H1 (cell line): ENCODE measurements around the gene PPP1R1A. TPM values are rescaled to one million over a fixed set of nuclear protein-coding genes. Genes with fewer than 3 reads are reported as not detected.

Source experiments
- CTCF ChIA-PET: fragments of 300-600 bp; sonication (Branson Sonifier 250); formaldehyde crosslinking; loops from one replicate; lab custom pipeline; 2021; ENCODE audit not compliant: partially characterized antibody; lab: Charles Lee
- POLR2A ChIA-PET: fragments of 300-600 bp; sonication (Branson Sonifier 250); formaldehyde crosslinking; loops from one replicate; lab custom pipeline; 2021; ENCODE audit warnings: inconsistent platforms; ENCODE audit not compliant: partially characterized antibody; lab: Charles Lee
- DNase-seq, 2 experiments: peaks; one replicate each; pipeline versions ENCODE4 v3.0.0 to v3.0.0-alpha.2; 2010 to 2022; ENCODE audit warnings: low spot score in 2 of 2, low read depth in 1 of 2, mixed read lengths in 1 of 2
- FAIRE-seq: peaks from 2 replicates; lab custom pipeline; 2011; peaks lifted over from hg19 to GRCh38; lab: Jason Lieb, UNC
- H2AFZ ChIP-seq: 2 replicates; pipeline ENCODE4 v1.8.1; 2012; ENCODE audit warnings: low read length, inconsistent platforms
- H2AK5ac ChIP-seq: 2 replicates; pipeline ENCODE4 v1.6.1; 2013; ENCODE audit warnings: low read depth, low read length
- H2BK120ac ChIP-seq: replicated peaks from 2 replicates; pipeline ENCODE3; 2013; ENCODE audit warnings: low read depth, low read length, inconsistent platforms
- H2BK12ac ChIP-seq: 2 replicates; pipeline ENCODE4 v1.6.1; 2013; ENCODE audit warnings: low read depth, low read length
- H2BK15ac ChIP-seq: 2 replicates; pipeline ENCODE4 v1.6.1; 2013; ENCODE audit warnings: low read length
- H2BK20ac ChIP-seq: 2 replicates; pipeline ENCODE4 v1.6.1; 2013; ENCODE audit warnings: low read length
- H2BK5ac ChIP-seq: 2 replicates; pipeline ENCODE4 v1.6.1; 2013; ENCODE audit warnings: low read depth, low read length
- H3K14ac ChIP-seq: 2 replicates; pipeline ENCODE4 v1.6.1; 2013; ENCODE audit warnings: inconsistent platforms; ENCODE audit not compliant: insufficient read length
- H3K18ac ChIP-seq: 2 replicates; pipeline ENCODE4 v1.6.1; 2013; ENCODE audit warnings: low read length; ENCODE audit errors: extremely low read depth
- H3K23ac ChIP-seq: 2 replicates; pipeline ENCODE4 v1.6.1; 2013; ENCODE audit warnings: inconsistent platforms; ENCODE audit not compliant: insufficient read length
- H3K23me2 ChIP-seq: 2 replicates; pipeline ENCODE4 v1.6.1; 2013; ENCODE audit warnings: low read depth, low read length
- H3K27ac ChIP-seq: 2 replicates; pipeline ENCODE4 v1.6.1; 2011; ENCODE audit warnings: low read depth, low read length, inconsistent platforms
- H3K27me3 ChIP-seq, 4 experiments: replicated peaks in 1 of 4; 1 replicate in 1 of 4; 2 replicates in 3 of 4; pipeline versions ENCODE4 v1.6.1 to v1.8.1; 2011 to 2013; ENCODE audit warnings: low read length in 3 of 4, mild to moderate bottlenecking in 3 of 4, inconsistent platforms in 2 of 4, mixed read lengths in 2 of 4, moderate library complexity in 1 of 4; ENCODE audit not compliant: control insufficient read depth in 3 of 4, insufficient read depth in 3 of 4; ENCODE audit errors: extremely low read depth in 1 of 4
- H3K36me3 ChIP-seq, 4 experiments: 2 replicates each; pipeline versions ENCODE4 v1.6.1 to v1.8.1; 2011 to 2013; ENCODE audit warnings: mild to moderate bottlenecking in 4 of 4, low read length in 3 of 4, moderate library complexity in 2 of 4, control low read depth in 1 of 4, inconsistent platforms in 1 of 4; ENCODE audit not compliant: insufficient read depth in 4 of 4, control insufficient read depth in 2 of 4
- H3K4ac ChIP-seq: replicated peaks from 2 replicates; pipeline ENCODE3; 2013; ENCODE audit warnings: low read length, low read depth, mixed read lengths, inconsistent platforms; ENCODE audit not compliant: insufficient read length
- H3K4me1 ChIP-seq, 4 experiments: replicated peaks in 1 of 4; 1 replicate in 1 of 4; 2 replicates in 3 of 4; pipeline versions ENCODE4 v1.6.1 to v1.8.1; 2011 to 2013; ENCODE audit warnings: low read length in 3 of 4, inconsistent platforms in 2 of 4, mixed read lengths in 1 of 4; ENCODE audit not compliant: insufficient read depth in 4 of 4, control insufficient read depth in 3 of 4
- H3K4me2 ChIP-seq, 2 experiments: 2 replicates each; pipeline versions ENCODE4 v1.6.1 to v1.8.1; 2011 to 2013; ENCODE audit warnings: low read depth in 2 of 2, low read length in 2 of 2, control low read depth in 1 of 2, inconsistent platforms in 1 of 2, mild to moderate bottlenecking in 1 of 2; ENCODE audit not compliant: insufficient read depth in 1 of 2
- H3K4me3 ChIP-seq, 4 experiments: fragments of 200-600, 300-600 bp in 1 of 4; sonication (generic), shearing (Covaris generic), sonication (Bioruptor Twin) in 1 of 4; 2 replicates each; pipeline versions ENCODE4 v1.5.1 to v1.8.1; 2011 to 2016; ENCODE audit warnings: low read length in 4 of 4, low read depth in 3 of 4, control low read depth in 2 of 4, inconsistent platforms in 2 of 4, mild to moderate bottlenecking in 2 of 4, mixed read lengths in 1 of 4, moderate library complexity in 1 of 4; ENCODE audit not compliant: insufficient read depth in 2 of 4; ENCODE audit errors: extremely low read depth in 1 of 4
- H3K56ac ChIP-seq: replicated peaks from 2 replicates; pipeline ENCODE3; 2013; ENCODE audit warnings: low read depth, mild to moderate bottlenecking, mixed read lengths, low read length, inconsistent platforms; ENCODE audit not compliant: insufficient read length
- H3K79me1 ChIP-seq: 2 replicates; pipeline ENCODE4 v1.6.1; 2013; ENCODE audit warnings: low read depth, low read length, control low read depth
- H3K79me2 ChIP-seq, 2 experiments: 2 replicates each; pipeline versions ENCODE4 v1.6.1 to v1.8.1; 2012 to 2013; ENCODE audit warnings: low read length in 2 of 2, mild to moderate bottlenecking in 2 of 2, inconsistent platforms in 1 of 2; ENCODE audit not compliant: insufficient read depth in 2 of 2, control insufficient read depth in 1 of 2
- H3K9ac ChIP-seq, 4 experiments: replicated peaks in 1 of 4; 1 replicate in 1 of 4; 2 replicates in 3 of 4; pipeline versions ENCODE4 v1.6.1 to v1.8.1; 2011 to 2013; ENCODE audit warnings: low read depth in 3 of 4, low read length in 3 of 4, control low read depth in 2 of 4, mild to moderate bottlenecking in 2 of 4, moderate library complexity in 2 of 4, inconsistent platforms in 1 of 4; ENCODE audit errors: extremely low read depth in 1 of 4
- H3K9me3 ChIP-seq, 2 experiments: 2 replicates each; pipeline versions ENCODE4 v1.6.1 to v1.8.1; 2012 to 2013; ENCODE audit warnings: mild to moderate bottlenecking in 2 of 2, moderate library complexity in 2 of 2, control low read depth in 1 of 2, inconsistent platforms in 1 of 2, low read depth in 1 of 2, low read length in 1 of 2, mixed read lengths in 1 of 2; ENCODE audit not compliant: insufficient read depth in 2 of 2
- H4K20me1 ChIP-seq, 2 experiments: replicated peaks in 1 of 2; 2 replicates each; pipeline versions ENCODE3 to v1.8.1; 2011 to 2013; ENCODE audit warnings: inconsistent platforms in 2 of 2, low read length in 2 of 2, mild to moderate bottlenecking in 1 of 2; ENCODE audit not compliant: insufficient read depth in 2 of 2, control insufficient read depth in 1 of 2
- H4K5ac ChIP-seq: 2 replicates; pipeline ENCODE4 v1.6.1; 2013; ENCODE audit warnings: low read length, low read depth, mixed read lengths, inconsistent platforms; ENCODE audit not compliant: insufficient read length
- H4K8ac ChIP-seq: 2 replicates; pipeline ENCODE4 v1.8.0; 2013; ENCODE audit warnings: mild to moderate bottlenecking, moderate library complexity, low read length, inconsistent platforms; ENCODE audit not compliant: insufficient read depth; ENCODE audit errors: extremely low read depth
- H4K91ac ChIP-seq: replicated peaks from 2 replicates; pipeline ENCODE3; 2013; ENCODE audit warnings: low read length, mixed read lengths, inconsistent platforms; ENCODE audit not compliant: insufficient read length
- ATF2 ChIP-seq: IDR thresholded peaks from 2 replicates; pipeline ENCODE4 v1.6.1; 2012; ENCODE audit warnings: low read length, inconsistent platforms
- BRCA1 ChIP-seq: IDR thresholded peaks from 2 replicates; pipeline ENCODE4 v1.6.1; 2012; ENCODE audit warnings: low read depth, low read length, improper control_type of control experiment
- KDM4A ChIP-seq: IDR thresholded peaks from one replicate; pipeline ENCODE4 v1.7.1; 2012; ENCODE audit warnings: low read depth, mild to moderate bottlenecking, moderate library complexity, low read length, inconsistent platforms; ENCODE audit not compliant: severe bottlenecking
- POLR2AphosphoS5 ChIP-seq: IDR thresholded peaks from 2 replicates; pipeline ENCODE4 v1.6.1; 2011; ENCODE audit warnings: low read depth, low read length
- SIX5 ChIP-seq: IDR thresholded peaks from 2 replicates; pipeline ENCODE4 v1.6.1; 2011; ENCODE audit warnings: mild to moderate bottlenecking, low read depth, low read length
- SUZ12 ChIP-seq: fragments of 200-600 bp; sonication (generic); IDR thresholded peaks from 2 replicates; pipeline ENCODE4 v1.6.1; 2012; ENCODE audit warnings: mild to moderate bottlenecking, inconsistent platforms, low read length, moderate library complexity, mixed read lengths
- WGBS, 2 experiments: shearing (Covaris generic) in 1 of 2; methylation state at CpG; one replicate each; pipeline versions ENCODE4 v1.1.6 to v1.1.7; 2013 to 2015; ENCODE audit warnings: low lambda C conversion rate in 2 of 2, mixed read lengths in 2 of 2, inconsistent platforms in 1 of 2, low coverage in 1 of 2, missing lambda C conversion rate in 1 of 2; ENCODE audit not compliant: insufficient replicate concordance in 2 of 2, insufficient coverage in 1 of 2, insufficient read length in 1 of 2; ENCODE audit errors: extremely low coverage in 1 of 2, missing lambda C conversion rate in 1 of 2; 5-methylcytosine and 5-hydroxymethylcytosine counted together
- polyA plus RNA-seq, 7 experiments: library from polyadenylated mRNA; depleted of rRNA in 3 of 7; stranded (reverse) in 5 of 7; unstranded in 2 of 7; fragments of >200 nt in 5 of 7; fragments of 200-250 nt in 2 of 7; gene quantifications; 1 replicate in 5 of 7; 2 replicates in 1 of 7; 4 replicates in 1 of 7; pipeline versions ENCODE4 v1.2.1 to v1.2.3, GENCODE V29; 2011 to 2013; ENCODE audit warnings: missing spikeins in 2 of 7, mixed read lengths in 2 of 7
- total RNA-seq: library from RNA; stranded (reverse); fragmentation: NEBNext Ultra II Directional; extraction: Animal tissue kit (Norgen Biotek cat#: 25700); gene quantifications from 2 replicates; pipeline ENCODE4 v1.2.1, GENCODE V29; 2021

Gene PPP1R1A
- total and polyA plus RNA-seq, 2 of the 8 experiments (the other 6 are each of a cell fraction or from before 2014, with no cell fraction given) = 5.8 to 13.1 TPM

- Histone ChIP-seq H3K56ac (no peak overlapping the region), H3K79me1 (no peaks in the 10 kb centered on the region), H3K9me3 (no peaks in the 10 kb centered on the region), H4K5ac (no peak overlapping the region), H2BK15ac (no peak overlapping the region), H4K91ac (no peak overlapping the region), H2BK12ac (no peak overlapping the region), H3K36me3 (no peaks in the 10 kb centered on the region), H3K4me3 (no peak overlapping the region), H3K27ac (no peak overlapping the region), H3K79me2 (no peaks in the 10 kb centered on the region), H3K27me3 (peaks cover 4 to 68% (median 36%) of the 10 kb centered on the region in 4 experiments), H3K4me2 (no peak overlapping the region), H3K4ac (no peak overlapping the region), H4K8ac (no peak overlapping the region), H3K23me2 (no peaks in the 10 kb centered on the region), H2BK5ac (no peak overlapping the region), H2AK5ac (no peak overlapping the region), H3K18ac (no peak overlapping the region), H2BK120ac (no peak overlapping the region), H2BK20ac (no peak overlapping the region), H3K14ac (no peak overlapping the region), H3K23ac (no peak overlapping the region), H3K4me1 (no peaks in the 10 kb centered on the region), H3K9ac (no peak overlapping the region), H2AFZ (no peak overlapping the region), H4K20me1 (no peaks in the 10 kb centered on the region)
- WGBS, 2 experiments = 76% methylated on average over 3 of the region's 3 CpGs; no CpG with 5 or more reads in 1 of the 2 experiments
- ChIA-PET CTCF (interaction anchor here (0.6 to 2.0 kb wide), 5 partner anchors 10 to 85 kb away, joined by 3 to 7 read pairs (median 3); no protein-coding TSS in a partner anchor), POLR2A (no interaction called here)
- no peak for DNase-seq
- no peak for FAIRE-seq
- TF ChIP-seq ATF2 = no peak
- TF ChIP-seq SIX5 = no peak
- TF ChIP-seq KDM4A = no peak
- TF ChIP-seq POLR2AphosphoS5 = peak; percentile 83
- TF ChIP-seq SUZ12 = no peak
- no peak for TF ChIP-seq BRCA1
Measured at GRCh38 chr12:54611715-54612149, 23.3 kb upstream of the PPP1R1A start.
